Epidermal melanocyte (primary cell): ENCODE results near the gene FST.

ENCODE experiments used
- DNase-seq: peaks from one replicate; pipeline ENCODE4 v3.0.0; 2011; ENCODE audit warnings: low spot score; ENCODE audit not compliant: insufficient read length

The FST gene

DNA sequence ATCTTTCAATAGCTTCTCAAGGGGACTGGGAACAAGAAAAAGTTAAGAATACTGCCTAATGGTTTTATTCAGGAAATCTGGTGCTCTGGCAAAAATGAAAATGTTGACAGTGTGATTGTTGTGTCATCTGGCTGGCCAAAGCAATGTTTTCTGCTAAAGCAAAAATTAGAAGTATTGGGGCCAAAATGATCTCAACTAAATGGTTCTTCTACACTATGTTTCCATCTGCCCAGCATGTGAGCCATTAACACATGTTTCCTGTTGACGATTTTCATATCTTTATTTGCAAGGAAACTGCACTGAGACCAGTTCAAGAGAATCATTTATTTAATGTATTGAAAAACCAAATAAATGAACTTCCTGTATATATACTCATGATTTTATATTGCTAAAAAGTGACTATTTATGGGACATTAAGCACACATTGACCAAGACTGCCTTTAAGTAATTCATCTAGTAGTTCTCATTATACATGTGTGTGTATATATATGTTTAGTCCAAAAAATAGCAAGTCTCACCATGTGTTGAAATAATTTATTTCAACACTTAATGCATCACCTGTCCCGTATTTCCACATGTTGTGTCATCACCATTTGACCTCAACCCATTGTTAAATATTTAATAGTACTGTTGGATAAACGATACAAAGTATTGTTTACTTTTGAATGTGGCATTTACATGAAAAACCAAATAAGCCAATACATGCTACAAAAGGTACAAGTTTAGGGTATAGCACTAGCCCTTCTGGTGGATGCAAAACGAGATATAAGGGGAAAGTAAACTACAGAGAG lies 7.5 kb upstream of the FST start:
- DNase-seq = no peak

DNA sequence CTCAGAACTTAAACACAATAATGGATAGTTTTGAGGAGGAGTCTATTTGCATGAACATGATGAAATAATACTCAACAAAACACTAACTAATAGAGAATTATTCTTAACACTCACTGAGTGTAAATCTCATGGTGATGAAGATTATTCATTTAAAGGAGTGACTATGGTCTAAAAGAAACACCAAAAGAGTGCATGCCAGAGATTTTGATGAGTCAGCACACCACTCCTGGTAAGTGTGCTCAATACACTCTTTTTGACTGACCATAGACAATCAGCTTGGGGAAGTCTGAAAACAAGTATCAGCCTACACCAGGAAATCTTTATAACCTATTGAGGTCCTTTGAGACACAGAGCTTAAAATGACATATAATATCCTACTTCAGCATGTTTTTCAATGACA lies 6.8 kb upstream of the FST start:
- DNase-seq = no peak

DNA sequence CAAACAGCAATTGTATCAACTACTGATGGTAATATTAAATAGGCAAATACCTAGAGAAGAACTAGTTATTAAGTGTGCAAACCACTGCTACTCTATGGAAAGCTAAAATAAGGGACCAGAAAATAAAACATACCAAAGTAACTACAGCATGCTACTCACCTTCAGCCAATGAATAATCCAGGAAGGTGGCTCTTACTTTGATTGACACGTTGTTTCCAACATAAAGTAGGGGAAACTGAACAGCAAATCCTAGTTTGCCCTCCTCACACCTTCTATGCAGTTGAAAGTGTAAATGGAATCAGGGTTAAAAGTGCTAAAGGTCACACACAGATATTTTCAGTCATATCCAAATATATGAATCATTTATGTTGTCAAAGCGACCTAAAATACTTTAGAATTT lies 5.1 kb upstream of the FST start:
- DNase-seq = no peak

DNA sequence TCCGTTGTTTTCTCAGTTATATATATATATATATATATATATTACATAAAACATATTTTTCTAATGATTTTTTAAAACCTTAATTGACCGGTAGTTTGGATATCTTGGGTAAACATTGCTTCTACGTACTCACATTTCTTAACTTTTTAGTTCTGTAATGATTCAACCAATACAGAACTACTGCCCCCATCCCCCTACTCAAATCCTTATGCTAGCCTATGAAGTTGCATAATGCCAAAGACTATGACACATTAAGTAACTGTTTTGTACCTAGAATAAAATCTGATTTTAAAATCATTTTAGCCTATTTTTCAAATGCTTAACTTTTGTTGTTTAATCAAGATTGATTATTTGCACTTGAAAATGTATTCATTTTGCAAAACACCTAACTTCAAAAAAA lies 4.4 kb upstream of the FST start:
- DNase-seq = no peak

DNA sequence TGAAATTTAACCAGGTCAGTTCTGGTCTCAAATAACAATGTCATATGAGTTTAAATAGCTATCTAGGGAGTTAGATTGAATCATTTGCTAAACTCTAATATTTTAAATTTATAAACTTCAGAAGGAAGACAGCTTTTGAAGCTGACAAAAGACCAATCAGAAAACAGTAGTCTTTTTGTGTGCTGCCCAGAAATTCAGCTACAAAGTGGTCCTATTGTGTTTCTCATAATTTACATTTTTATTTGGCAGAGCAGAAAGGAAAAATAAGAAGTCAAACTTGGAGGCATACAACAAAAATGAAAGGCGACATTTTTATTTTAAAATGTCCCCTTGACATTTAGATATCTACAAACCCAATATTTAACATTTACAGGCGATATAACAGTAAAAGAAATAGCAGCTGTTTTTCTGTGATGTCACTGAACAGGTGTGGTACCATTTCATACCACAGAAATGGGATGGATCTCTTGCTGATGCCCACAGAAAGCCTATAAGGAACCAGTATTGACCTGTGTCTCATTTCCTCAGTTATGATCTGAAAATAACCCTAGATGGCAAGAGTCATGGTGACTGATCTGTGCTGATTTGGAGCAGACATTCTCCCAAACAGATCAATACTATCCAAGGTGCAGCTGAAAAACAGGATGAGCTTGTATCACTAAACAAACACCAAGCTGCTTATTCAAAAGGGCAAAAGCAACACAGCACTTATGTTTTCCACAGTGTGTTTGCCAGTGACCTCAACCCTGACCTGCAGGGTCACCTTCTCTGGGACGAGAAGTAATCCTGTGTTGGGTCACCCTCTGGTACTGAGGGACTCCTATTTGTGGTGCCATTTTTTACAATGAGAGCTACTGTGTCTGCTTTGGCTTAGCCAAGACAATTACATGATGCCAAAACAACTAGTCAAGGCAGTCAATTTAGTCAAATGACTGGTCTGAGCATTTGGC lies 3.6 kb upstream of the FST start:
- no peak for DNase-seq

DNA sequence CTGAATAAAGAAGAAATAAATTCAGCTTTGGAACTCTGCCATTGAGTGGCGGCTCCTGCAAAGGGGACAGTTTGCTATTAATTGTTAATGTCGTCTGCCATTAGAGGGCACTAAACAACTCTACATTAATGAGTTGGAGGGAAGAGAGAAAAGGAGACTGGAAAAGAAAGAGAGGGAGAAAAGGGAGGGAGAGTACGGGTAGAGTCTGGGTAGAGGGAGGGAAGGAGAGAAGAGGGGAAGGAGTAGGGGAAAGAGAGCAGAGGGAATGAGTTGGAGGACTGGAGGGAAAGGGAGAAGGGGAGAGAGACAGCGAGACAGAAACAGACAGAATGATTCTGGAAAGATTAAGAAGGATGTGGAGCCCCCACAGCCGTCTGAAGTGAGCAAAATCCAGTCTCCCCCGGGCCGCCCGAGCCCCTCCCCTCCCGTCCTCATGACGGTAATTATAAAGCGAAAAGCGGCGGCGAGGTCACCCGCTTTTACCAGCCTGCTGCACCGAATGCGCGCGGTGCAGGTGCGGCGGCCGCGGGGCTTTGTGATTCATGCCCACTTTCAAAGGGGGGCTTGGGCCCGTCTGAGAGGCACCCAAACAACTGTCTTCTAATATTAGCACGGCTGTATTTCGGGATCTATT lies 1.9 kb upstream of the FST start:
- DNase-seq = peak; percentile 73

DNA sequence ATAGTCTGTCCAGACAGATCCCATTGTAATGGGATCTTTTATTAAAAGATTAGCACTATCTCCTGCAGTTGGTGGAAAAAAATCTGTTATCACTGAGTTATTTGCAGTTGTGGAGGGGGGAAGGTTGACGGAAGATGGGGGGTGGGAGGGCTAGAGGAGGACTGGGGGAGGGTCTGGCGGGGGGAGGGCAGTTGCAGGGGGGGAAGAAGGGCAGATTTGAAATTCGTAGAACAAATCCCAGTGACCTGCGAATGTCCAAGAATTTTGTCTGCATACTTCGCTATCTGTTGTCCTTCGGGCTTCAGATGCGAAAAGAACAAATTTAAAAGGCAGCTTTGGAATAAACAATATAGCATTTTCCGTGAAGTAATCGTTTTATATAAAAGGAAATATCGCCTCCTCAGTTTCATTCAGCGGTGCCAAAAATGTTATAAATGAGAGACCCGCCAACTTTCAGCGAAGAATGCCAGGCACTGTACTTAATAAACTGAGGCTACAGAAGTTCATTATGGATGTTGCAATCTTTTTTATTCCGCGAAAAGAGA lies 1.3 kb upstream of the FST start:
- no peak for DNase-seq

DNA sequence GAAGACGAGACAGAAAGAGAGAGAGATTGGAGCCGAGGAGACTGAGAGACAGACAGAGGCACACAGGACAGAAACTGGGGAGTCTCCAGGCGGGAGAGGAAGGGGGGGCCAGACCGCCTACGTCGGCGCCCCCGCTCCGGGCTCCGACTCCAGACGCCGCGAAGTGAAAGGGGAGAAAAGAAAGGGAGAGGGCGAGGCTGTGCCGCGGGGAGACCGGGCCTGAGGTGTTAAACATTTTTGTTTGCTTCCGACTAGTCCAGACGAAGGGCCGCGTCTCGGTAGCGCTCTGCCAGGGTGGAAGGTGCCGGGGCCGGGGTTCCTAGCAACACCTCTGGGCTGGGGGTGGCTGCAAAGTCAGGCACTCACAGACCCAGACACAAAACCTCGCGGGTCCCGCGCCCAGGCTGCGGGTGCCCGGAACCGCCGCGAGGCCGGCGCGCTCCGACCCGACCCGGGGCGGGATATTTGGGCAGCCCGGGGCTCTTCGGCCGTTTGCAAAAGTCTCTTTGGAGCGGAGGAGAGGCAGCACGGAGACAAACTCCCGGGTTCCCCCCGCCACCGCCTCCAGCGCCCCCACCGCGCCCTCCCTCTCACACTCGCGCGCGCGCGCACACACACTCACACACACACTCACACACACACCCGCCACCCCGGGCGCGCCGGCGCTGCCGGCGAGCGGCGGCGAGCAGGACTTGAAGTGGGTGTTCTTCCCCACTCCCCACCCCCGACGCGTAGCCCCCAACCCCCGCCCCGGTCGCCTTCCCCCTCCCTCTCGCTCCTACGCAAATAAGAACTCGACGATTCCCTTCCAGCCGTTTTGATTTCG lies 626 bp upstream of the FST start:
- no peak for DNase-seq

DNA sequence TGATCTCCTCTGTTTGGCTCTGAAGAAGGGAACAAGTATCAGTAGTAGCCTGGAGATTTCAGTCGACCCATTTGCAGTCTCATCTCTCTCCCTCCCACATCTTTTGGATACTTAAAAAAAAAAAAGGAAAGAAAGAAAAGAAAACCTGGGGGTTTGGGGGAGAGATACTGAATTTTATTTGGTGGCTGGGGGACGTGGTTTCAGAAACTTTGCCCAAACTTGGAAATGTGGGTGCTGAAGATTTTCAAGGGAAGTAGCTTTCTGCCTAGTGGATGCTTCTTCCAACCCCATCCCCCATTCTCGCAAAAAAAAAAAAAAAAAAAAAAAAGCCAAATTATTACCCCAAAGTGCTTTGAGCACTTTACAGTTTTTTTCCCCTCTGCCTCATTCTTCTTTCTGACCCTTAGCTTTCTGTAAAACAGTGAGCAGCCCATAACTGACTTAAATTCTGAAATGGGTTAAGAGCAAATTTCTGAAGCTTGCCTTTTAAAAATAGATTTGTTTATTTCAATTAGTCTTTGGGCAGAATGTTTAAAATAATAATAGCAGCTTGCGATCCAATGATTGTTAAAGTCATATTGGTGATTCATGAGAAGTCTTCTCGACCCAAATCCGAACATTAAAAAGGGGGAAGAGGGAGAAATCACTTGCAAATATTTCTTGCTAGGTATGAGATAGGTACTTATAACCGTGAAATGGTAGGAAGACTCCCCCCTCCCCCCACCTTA lies 894 bp downstream of the FST start:
- no peak for DNase-seq

DNA sequence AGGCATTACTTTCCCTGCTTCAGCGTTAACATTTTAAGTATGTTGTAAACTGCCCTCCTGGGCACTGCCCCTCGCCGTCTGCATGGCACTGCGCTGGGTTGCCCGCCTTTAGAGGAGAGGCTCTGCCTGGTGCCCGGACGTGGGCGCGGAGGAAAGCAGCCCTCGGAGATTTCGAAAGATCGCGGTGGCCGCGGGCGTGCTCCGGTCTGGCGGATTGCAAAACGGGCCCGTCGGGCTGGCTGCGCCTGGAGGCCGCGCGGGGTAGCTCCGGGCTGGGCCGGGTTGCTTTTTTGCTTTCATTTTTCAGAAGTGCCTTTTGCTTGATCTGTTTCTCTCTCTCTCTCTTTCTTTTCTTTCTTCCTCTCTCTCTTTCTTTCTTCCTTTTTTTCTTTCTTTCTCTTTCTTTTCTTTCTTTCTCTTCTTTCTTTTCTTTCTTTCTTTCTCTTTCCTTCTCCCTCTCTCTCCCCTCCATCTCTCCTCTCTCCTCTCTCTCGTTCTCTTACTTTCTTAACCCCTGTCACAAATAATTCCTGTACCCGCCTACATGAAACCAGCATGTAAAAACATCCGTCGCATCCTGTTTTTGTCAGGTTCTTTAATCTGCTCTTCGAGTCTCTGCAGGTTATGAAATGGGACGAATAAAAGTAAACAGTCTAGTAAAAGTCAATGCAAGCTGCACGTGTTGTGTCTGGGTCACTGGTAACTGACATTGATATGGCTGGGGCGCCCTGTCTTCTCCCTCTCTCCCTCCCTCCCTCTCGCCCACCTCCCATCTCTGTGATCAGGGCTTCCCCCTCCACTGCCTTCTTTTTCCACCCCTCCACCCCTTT lies 1.7 kb downstream of the FST start:
- DNase-seq = peak; percentile 72

DNA sequence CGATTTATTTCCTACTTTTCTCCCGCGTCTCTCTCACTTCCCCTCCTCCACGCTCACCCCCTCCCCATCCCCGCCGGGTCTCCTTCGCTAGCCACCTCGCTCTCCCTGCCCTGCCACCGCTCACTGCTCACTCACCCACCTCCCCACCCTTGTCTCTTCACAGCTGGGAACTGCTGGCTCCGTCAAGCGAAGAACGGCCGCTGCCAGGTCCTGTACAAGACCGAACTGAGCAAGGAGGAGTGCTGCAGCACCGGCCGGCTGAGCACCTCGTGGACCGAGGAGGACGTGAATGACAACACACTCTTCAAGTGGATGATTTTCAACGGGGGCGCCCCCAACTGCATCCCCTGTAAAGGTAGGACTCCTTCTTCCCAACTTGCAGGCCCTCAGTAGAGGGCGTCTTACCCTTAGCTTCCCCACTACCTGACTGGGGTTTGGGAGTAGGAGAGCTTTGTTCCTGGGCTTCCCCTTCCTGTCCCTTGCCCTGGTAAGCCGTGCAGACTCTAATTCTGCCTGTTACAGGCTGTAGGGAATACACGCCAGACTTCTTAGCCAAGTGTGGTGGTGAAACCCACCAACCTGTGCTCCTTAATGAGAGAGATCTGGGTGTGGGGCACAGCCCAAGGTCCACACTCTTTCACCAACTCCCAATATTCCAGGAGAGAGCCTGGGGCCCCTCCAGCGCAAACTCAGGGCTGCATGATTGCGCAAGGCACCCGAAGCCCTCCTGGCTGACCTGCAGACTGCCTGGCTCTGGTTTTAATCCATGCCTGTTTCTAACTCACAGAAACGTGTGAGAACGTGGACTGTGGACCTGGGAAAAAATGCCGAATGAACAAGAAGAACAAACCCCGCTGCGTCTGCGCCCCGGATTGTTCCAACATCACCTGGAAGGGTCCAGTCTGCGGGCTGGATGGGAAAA lies 2.5 kb downstream of the FST start:
- no peak for DNase-seq

DNA sequence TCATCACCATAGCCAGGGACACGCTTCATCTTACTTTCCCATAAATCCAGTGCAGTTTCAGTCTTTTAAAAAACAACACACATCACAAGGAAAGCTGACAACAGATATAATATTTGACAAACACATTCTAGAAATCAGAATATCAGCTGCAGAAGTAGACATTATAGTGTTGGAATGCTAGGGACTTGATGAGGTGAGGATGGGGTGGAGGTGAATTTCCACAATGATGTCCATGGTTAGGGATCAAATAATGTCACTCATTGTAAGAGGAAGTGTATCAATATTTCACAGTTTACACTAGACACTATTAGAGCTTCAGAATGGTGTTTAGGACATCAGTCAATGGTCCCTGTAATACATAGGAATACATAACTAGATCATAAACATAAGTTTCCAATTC lies 7.0 kb downstream of the FST start:
- DNase-seq = no peak

DNA sequence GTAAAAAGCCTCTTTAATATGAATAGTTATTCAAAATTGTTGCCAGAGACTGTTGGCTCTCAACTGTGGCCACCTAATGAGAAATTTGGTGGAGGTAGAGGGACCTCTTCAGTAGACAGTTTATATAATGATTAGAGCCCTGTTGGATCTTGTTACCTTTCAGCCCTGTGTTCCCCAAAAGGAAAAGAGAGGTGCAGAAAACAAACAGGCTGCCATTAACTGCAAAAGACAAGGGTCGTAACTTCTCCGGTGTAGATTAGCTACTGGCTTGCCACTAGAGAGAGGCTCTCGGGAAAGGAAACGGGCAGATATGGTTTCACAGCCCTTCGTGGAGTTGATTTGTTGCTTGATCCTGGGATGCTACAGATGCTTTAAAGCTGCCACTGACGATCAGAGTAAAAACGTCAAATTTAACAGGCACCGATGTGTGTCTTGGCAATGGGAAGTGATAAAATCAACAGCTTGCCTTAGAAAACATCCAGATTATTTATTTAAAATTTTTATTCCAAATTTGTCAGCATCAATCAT lies 7.8 kb downstream of the FST start:
- DNase-seq = no peak

DNA sequence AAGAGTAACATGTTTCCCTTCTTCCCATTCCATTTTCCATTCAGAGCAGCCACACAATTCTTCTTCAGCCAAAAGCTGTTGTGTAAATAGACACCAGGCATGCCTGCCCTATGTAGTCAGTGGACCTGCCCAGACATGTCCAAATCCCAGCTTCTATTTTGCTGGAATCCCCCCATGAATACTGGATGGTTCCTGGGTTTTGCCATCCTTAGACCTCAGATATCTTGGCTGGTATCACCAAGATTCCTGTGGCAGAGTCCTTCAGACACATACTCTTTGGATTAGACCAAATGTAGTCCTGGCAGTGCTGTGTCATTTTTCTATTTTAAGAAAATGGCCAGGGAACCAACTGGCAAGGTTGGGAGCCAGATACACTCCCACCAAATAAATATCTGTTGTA lies 10.3 kb downstream of the FST start:
- peak; percentile 54 for DNase-seq

DNA sequence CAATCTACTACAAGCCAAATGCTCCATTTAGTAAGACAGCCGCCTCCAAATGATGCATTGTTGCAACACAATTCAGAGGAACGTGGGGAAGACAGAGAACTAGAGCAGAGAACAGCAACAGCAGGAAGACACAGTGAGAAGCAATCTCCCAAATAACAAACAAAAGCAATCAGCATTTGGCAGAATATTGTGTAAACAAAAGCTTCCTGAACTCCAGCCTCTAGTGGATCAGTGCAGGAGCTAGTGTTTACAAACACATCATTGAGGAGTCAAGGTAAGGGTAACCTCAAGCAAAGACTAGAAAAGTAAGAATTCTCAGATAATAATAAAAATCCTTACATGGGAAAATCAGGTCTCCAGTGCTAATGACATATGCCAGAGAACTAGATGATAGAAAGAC lies 20.6 kb downstream of the FST start:
- DNase-seq = no peak

DNA sequence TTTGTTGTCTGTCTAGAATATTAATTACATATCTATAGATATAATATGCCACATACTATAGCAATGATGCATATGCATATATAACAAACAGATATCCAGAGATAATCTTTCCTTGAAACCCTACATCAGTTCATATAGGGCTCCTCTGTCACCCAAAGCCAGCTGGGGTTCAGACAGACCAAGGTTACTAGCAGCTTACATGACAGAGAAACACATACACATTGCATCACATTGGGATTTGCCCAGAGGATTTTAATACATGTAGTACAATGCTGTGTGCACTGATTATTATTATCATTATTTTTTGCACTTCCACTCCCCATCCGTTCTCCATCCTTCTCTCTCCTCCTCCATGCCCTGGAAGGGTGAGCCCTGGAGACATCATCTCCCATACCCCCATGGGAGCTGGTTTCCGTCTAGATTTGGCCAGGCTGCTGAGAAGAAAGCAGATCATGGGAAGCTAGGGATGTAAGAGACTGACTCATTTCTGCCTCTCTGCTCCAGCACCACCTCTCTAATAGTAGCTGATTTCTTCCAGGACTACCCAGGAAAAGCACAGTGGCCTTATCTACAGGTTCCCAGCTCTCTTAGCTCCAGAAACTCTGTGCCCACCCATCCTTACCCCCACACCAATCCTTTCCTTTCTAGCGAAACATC lies 23.3 kb downstream of the FST start:
- DNase-seq = no peak

DNA sequence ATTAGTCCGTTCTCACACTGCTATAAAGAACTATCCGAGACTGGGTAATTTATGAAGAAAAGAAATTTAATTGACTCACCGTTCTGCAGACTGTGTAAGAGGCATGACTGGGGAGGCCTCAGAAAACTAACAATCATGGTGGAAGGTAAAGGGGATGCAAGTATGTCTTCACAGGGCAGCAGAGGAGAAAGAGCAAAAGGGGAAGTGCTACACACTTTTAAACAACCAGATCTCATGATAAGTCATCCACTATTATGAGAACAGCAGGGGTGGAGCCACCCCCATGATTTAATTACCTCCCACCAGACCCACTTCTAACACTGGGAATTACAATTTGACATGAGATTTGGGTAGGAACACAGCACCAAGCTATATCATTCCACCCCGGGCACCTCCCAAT lies 26.6 kb downstream of the FST start:
- DNase-seq = no peak

DNA sequence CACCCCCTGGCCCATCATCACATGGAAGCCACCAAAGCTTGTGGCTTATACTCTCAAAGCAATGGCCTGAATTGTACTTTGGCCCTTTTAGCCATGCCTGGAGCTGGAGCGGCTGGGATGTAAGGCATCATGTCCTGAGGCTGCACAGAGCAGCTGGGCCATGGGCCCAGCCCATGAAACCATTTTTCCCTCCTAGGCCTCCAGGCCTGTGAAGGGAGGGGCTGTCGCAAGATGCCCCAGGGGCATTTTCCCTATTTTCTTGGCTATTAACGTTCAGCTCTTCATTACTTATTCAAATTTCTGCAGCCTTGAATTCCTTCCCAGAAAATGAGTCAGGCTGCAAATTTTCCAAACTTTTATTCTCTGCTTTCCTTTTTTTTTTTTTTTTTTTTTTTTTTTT lies 27.7 kb downstream of the FST start:
- no peak for DNase-seq
